ENCODE measurements around the gene BGLAP.

GRCh38 chr1:156193488-156194299 is 48.3 kb upstream of the BGLAP start, which contains the start of gene SLC25A44:
- TF ChIP-seq EZH2 (IDR thresholded peaks at IDR 0.05; ENCODE audit: borderline replicate concordance) (no peak), CTCF (IDR thresholded peaks at IDR 0.05; ENCODE audit: poor library complexity) (peak; percentile 48)

All from hepatocyte (in vitro differentiated cells).